ENCODE measurements around the gene AMPD2.

The AMPD2 gene

GRCh38 chr1:109617291-109617801 lies 2.3 kb upstream of the AMPD2 start:
- no peak for DNase-seq (ENCODE audit: low read depth)

DNA sequence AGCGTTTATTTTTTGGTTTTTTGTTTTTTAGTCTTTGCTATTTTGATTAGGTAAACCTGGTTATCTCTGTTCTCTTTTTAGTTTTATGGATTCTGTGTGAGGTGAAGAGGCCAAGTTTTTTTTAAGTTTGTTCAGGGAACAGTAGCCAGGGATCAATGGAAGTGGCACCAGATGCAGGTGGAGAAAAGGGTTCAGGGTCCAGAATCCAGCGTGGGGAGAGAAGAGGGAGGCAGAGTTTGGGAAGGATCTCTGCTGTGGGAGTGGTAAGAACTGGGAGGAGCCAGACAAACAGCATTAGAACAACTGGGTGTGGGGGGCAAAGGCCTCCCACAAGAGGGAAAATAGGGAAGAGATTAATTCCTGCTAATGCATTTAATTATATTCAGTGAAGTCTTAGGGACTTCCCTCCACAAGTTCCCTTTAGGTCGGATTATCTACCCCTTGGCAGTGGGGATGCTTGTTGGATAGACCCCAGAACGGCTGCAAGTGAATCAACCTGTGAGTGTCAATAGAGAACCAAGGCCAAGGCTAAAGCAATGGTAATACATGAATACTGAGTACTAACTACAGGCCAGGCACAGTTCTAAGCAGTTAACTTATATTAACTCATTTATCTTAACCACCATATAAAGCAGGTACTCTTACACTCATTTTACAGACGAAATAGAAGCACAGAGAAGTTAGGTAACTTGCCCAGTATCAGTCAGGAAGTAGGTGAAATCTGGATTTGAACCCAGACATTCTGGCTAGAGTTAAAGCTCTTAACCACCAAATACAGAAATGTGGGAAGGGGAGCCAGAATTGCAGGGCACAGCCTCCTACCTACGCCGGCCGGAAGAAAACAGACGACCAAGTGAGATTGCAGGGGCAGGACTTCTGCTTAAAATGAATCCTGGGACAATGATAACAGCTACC lies 719 bp upstream of the AMPD2 start:
- no peak for DNase-seq (ENCODE audit: low read depth)

- no peak for DNase-seq (ENCODE audit: low read depth)
These were observed 759 bp downstream of the AMPD2 start for GRCh38 chr1:109620401-109620791.

DNA sequence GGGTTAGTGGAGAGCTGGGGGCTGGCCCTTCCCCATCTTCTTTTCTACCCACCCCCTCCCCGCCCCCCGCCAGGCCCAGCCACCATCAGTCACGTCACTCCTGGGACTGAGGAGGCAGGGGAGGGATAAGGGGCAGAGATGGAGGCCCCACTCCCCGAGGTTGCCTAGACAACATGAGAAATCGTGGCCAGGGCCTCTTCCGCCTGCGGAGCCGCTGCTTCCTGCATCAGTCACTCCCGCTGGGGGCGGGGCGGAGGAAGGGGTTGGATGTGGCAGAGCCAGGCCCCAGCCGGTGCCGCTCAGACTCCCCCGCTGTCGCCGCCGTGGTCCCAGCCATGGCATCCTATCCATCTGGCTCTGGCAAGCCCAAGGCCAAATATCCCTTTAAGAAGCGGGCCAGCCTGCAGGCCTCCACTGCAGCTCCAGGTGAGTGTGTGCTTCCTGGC lies 1.2 kb downstream of the AMPD2 start:
- DNase-seq (ENCODE audit: low read depth): peak; percentile 77

GRCh38 chr1:109621379-109622136 lies 1.9 kb downstream of the AMPD2 start:
- no peak for DNase-seq (ENCODE audit: low read depth)

GRCh38 chr1:109622137-109622892 lies 2.7 kb downstream of the AMPD2 start:
- no peak for DNase-seq (ENCODE audit: low read depth)

DNA sequence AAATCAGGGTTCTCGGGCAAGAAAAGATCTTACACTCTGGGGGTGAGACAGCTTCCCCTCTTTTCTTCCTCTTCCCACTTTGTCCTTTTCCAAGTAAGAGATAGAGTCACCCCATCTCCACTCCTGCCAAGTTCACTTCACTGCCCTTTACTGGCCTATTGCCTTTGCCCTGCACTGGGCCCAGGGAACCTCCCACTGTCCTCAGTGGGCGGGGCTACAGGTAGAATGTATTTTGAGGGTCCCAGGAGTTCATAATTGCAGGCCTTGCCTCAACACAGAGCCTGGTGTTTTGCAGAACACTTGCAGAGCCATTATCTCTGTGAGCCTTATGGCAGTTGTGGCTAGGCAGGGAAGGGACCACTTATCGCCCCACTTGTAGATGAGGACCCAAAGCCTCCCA lies 3.3 kb downstream of the AMPD2 start:
- no peak for DNase-seq (ENCODE audit: low read depth)

DNA sequence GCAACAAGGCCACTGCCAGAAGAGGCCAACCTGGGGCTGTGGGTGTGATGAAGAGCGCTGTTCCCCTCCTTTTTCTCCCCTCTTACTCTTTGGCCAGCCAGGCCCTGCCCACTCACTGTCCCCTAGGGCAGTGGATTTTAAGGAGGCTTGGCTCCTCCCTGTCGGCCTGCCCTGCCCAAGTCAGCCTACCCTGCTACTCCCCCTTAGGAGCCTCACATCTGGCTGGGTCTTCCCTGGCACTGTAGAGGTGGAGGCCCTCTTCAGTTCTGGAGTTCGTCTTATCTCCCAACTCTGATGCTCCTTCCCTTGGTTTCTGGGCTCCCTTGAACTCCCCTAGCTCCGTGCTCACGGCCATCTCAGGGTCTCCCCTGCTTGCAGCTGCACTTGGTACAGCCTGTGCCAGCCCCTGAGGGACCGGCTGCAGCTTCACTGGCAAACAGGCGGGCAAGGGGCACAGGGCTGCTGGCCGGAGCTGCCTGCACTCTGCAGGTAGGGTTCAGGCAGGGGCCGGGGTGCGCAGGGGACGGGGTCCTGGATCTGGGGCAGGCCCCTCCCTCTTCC lies 4.0 kb downstream of the AMPD2 start:
- DNase-seq (ENCODE audit: low read depth): no peak

- no peak for DNase-seq (ENCODE audit: low read depth)
These were observed 4.8 kb downstream of the AMPD2 start for GRCh38 chr1:109624201-109625010.

DNA sequence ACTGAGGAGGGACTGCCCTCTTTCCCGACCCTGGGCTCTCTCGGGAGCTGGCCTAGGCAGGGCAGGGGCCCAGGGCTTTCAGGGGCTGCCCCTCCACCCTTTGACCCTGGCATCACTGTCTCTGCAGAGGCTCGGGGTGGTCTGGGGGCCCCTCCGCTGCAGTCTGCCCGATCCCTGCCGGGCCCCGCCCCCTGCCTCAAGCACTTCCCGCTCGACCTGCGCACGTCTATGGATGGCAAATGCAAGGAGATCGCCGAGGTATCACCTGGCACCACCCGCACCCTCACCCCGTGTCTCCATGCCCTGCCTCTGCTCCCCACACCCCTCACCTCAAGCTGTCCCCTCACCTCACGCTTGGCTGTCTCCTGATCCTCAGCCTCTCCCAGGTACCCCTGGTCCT lies 5.5 kb downstream of the AMPD2 start:
- no peak for DNase-seq (ENCODE audit: low read depth)

DNA sequence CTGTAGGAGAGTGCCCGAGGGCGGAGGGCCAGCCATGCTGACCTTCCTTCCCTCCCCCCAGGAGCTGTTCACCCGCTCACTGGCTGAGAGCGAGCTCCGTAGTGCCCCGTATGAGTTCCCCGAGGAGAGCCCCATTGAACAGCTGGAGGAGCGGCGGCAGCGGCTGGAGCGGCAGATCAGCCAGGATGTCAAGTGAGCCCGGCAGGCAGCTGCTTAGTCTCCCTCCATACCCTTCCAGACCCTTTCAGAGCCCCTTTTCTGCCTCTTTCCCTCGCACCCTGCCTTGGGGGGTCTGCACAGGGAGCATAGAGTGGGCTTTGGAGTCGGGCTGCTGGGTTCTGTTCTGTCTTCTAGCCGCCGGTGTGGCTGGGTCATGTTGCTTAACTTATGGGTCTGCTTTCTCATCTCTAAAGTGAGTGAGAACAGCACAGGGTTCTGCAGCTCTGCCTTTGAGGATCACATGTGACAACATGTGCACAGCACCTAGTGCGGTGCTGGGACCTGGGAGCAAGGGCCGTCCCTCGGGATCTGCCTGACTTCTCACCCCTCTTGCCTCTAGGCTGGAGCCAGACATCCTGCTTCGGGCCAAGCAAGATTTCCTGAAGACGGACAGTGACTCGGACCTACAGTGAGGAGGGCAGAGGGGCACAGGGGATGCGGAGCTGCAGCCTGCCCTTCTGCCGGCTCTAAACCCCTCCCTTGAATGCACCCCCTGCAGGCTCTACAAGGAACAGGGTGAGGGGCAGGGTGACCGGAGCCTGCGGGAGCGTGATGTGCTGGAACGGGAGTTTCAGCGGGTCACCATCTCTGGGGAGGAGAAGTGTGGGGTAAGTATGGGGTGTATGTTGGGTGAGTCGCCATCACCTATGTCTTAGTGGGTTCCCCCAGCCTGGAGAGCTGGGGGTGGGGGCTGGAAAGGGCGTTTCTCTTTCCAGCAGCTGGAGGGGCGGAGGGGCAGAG lies 6.2 kb downstream of the AMPD2 start:
- DNase-seq (ENCODE audit: low read depth): no peak

DNA sequence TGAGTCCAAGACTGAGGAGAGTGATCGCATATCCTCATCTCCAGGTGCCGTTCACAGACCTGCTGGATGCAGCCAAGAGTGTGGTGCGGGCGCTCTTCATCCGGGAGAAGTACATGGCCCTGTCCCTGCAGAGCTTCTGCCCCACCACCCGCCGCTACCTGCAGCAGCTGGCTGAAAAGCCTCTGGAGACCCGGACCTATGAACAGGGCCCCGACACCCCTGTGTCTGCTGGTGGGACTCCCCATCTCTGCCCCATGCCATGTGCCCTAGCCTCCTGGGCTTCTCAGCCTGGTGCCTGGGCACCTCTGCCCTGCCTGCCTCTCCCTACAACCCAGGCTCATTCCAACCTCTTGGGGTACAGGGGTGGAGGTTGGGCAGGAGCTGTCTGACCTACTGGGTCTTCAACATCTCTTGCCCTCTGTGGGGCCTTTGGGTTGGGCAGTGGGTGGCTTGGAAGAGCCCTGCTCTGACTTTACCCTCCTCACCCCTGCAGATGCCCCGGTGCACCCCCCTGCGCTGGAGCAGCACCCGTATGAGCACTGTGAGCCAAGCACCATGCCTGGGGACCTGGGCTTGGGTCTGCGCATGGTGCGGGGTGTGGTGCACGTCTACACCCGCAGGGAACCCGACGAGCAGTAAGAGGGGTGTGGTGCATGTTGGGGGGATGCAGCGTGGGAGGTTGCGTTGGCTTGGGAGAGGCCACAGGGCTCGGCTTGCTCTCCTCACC lies 7.2 kb downstream of the AMPD2 start:
- no peak for DNase-seq (ENCODE audit: low read depth)

GRCh38 chr1:109627692-109628399 lies 8.2 kb downstream of the AMPD2 start:
- DNase-seq (ENCODE audit: low read depth): no peak

DNA sequence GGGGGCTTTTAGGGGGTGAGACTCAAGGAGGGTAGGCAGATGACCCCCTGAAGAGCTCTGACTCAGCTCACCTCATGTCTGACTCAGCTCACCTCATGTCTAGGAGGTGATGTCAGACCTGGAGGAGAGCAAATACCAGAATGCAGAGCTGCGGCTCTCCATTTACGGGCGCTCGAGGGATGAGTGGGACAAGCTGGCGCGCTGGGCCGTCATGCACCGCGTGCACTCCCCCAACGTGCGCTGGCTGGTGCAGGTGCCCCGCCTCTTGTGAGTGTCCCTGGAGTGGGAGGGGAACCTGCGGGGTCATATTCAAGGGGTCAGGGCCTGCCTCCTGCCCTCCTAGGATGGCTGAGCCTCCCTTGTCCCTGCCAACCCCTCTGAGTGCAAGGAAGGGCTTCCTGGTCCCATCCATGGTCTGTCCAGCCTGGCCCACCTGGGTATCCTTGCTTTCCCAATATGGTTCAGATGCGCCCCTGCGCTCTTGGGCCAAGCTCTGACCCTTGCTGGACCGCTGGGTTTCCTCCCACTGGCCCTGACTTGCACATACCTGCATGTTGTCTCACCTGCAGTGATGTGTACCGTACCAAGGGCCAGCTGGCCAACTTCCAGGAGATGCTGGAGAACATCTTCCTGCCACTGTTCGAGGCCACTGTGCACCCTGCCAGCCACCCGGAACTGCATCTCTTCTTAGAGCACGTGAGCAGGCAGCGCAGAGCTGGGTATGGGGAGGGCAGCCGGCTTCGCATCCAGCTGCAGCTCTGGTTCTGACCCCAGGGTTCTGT lies 9.1 kb downstream of the AMPD2 start:
- DNase-seq (ENCODE audit: low read depth): no peak

DNA sequence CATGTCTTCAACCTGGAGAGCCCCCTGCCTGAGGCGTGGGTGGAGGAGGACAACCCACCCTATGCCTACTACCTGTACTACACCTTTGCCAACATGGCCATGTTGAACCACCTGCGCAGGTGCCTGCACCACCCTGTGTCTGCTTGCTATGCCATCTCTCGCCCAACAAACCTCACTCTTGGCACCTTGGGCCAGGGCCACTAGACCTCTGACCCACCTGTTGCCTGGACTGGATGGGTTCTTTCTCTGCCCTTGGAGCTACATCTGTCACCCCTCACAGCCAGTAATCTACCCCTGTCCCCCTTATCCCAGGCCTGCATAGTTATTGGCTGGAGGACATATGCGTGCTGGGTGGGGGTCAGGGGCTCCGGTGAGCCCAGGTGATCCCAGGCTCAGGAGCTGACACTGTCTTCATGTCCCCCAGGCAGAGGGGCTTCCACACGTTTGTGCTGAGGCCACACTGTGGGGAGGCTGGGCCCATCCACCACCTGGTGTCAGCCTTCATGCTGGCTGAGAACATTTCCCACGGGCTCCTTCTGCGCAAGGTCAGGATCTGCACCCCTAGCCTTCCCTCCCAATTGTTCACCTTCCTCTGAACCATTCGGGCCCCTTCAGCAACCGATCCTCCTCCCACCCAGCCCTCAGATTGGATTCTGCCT lies 9.9 kb downstream of the AMPD2 start:
- DNase-seq (ENCODE audit: low read depth): no peak

- DNase-seq (ENCODE audit: low read depth): no peak
These were observed 10.7 kb downstream of the AMPD2 start for GRCh38 chr1:109630081-109630897.
